ENCODE results near the gene CHEK2.

DNA sequence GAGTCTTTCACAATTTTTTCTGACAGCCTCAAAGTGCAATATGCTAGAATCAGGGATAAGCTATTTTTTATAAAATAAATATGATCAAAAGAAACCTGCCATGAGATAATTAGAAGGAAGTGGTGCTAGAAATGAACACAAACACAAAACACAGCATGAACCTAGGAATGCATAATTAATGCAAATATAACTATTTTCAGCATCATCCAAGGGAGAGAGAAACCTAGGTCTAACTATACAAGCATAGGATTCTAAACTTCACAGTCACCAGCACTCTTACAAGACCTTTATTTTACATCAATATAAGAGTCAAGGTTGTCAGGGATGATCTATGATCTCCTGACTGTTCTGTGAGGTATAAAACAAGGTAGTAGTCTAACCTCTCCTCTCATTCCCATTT lies 91.2 kb downstream of the CHEK2 start:
- TF ChIP-seq CTCF (IDR thresholded peaks at IDR 0.05; ENCODE audit: borderline replicate concordance, extremely low read depth, low read length, poor library complexity, severe bottlenecking) (no peak), EZH2 (IDR thresholded peaks at IDR 0.05; ENCODE audit: borderline replicate concordance, low read depth, low read length, severe bottlenecking) (no peak)

All from DND-41 (cell line).